Neutrophil (primary cell): ENCODE measurements around the gene TRIM72.
"Not testable (repeated sequence)": the region's sequence is repeated elsewhere in the genome, so short reads cannot be mapped to it uniquely, and the experiment has no call there.

Experiments used
- H3K27ac ChIP-seq: fragments of 200-600 bp; sonication (generic); 2 replicates; pipeline ENCODE4 v1.5.1; 2016; ENCODE audit warnings: mild to moderate bottlenecking, moderate library complexity
- H3K27me3 ChIP-seq: fragments of 200-600 bp; sonication (generic); 2 replicates; pipeline ENCODE4 v1.6.0; 2016; ENCODE audit warnings: mild to moderate bottlenecking
- H3K36me3 ChIP-seq: fragments of 200-600 bp; sonication (generic); 2 replicates; pipeline ENCODE4 v1.5.1; 2017
- H3K4me1 ChIP-seq, 2 experiments: fragments of 200-600 bp in 1 of 2; sonication (generic) in 1 of 2; 1 replicate in 1 of 2; 2 replicates in 1 of 2; pipeline versions ENCODE4 v1.5.1 to v1.6.1; 2013 to 2016; ENCODE audit warnings: low read depth in 1 of 2, low read length in 1 of 2, mild to moderate bottlenecking in 1 of 2, moderate library complexity in 1 of 2; ENCODE audit not compliant: control insufficient read depth in 1 of 2, insufficient read depth in 1 of 2
- H3K4me3 ChIP-seq, 2 experiments: fragments of 200-600 bp in 1 of 2; sonication (generic) in 1 of 2; 1 replicate in 1 of 2; 2 replicates in 1 of 2; pipeline ENCODE4 v1.5.1; 2013 to 2016; ENCODE audit warnings: low read depth in 1 of 2, low read length in 1 of 2, mild to moderate bottlenecking in 1 of 2, moderate library complexity in 1 of 2
- H3K9me3 ChIP-seq: fragments of 200-600 bp; sonication (generic); 2 replicates; pipeline ENCODE4 v1.5.1; 2016
- TF ChIP-seq, protein P1 (sequence below): fragments of 200-600 bp; sonication (generic); IDR thresholded peaks from 2 replicates; pipeline ENCODE4 v1.5.1; 2016; ENCODE audit warnings: antibody characterized with exemption

The TRIM72 gene

DNA sequence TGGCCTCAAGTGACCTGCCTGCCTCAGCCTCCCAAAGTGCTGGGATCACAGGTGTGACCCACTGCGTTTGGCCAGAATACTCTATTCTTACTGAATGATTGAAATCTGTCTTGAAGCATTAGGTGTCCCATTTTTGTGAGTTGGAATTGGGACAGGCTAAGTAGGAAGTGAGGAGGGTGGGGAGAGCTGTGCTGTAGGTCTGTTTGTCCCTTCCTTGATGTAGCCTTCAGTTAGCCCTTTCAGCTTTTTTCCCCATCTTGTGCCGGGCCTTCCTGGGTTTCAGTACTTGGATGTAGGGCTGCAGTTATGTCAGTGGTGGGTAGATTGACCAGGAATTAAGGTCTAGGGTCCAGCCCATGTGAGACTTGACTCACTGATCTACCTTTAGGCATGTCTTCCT, 20.0 kb upstream of the TRIM72 start:
- TF ChIP-seq, protein P1, sequence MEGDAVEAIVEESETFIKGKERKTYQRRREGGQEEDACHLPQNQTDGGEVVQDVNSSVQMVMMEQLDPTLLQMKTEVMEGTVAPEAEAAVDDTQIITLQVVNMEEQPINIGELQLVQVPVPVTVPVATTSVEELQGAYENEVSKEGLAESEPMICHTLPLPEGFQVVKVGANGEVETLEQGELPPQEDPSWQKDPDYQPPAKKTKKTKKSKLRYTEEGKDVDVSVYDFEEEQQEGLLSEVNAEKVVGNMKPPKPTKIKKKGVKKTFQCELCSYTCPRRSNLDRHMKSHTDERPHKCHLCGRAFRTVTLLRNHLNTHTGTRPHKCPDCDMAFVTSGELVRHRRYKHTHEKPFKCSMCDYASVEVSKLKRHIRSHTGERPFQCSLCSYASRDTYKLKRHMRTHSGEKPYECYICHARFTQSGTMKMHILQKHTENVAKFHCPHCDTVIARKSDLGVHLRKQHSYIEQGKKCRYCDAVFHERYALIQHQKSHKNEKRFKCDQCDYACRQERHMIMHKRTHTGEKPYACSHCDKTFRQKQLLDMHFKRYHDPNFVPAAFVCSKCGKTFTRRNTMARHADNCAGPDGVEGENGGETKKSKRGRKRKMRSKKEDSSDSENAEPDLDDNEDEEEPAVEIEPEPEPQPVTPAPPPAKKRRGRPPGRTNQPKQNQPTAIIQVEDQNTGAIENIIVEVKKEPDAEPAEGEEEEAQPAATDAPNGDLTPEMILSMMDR: no peak
- H3K36me3 ChIP-seq: peaks cover 92% of the 10 kb centered on the region
- H3K27ac ChIP-seq: no peak overlapping the region

DNA sequence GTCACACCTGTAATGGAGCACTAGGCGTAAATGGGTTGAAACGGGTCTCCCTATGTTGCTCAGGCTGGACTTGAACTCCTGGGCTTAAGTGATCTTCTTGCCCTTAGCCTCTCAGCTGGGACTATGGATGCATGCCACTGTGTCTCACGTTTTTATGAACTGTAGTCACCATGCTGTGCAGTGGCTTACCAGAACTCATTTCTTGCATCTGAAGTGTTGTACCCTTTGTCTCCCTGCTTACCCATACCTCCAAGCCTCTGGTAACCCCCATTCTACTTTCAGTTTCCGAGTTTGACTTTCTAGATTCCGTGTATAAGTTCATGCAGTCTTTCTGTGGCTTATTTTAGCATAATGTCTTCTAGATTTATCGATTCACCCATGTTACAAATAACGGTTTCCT, 19.0 kb upstream of the TRIM72 start:
- Histone ChIP-seq H3K27me3 (no peaks in the 10 kb centered on the region), H3K36me3 (peaks cover 92% of the 10 kb centered on the region), H3K4me3 (no peak overlapping the region), H3K27ac (peak overlapping the region; percentile 89), H3K4me1 (peaks cover 33 to 40% of the 10 kb centered on the region in 2 experiments), H3K9me3 (no peaks in the 10 kb centered on the region)
- TF ChIP-seq, protein P1: no peak

More for the DNA sequence above, 20.0 kb upstream of the TRIM72 start:
- no peaks in the 10 kb centered on the region for H3K9me3 ChIP-seq
- H3K4me1 ChIP-seq: peaks cover 25 to 29% of the 10 kb centered on the region in 2 experiments
- no peaks in the 10 kb centered on the region for H3K27me3 ChIP-seq
- H3K4me3 ChIP-seq: no peak overlapping the region

GRCh38 chr16:31195861-31196260, 18.1 kb upstream of the TRIM72 start:
- H3K27me3 ChIP-seq: not testable (repeated sequence)

GRCh38 chr16:31196324-31197088, 17.4 kb upstream of the TRIM72 start:
- Histone ChIP-seq H3K4me3 (peak overlapping the region in 1 of 2 experiments; percentile 2), H3K9me3 (no peaks in the 10 kb centered on the region), H3K4me1 (peaks cover 49 to 56% of the 10 kb centered on the region in 2 experiments), H3K27me3 (no peaks in the 10 kb centered on the region), H3K36me3 (peaks cover 92% of the 10 kb centered on the region), H3K27ac (peak overlapping the region; percentile 89)
- TF ChIP-seq, protein P1: no peak

More at GRCh38 chr16:31195861-31196260, 18.1 kb upstream of the TRIM72 start:
- H3K27ac ChIP-seq: peak overlapping the region; percentile 89
- H3K36me3 ChIP-seq: peaks cover 92% of the 10 kb centered on the region
- H3K9me3 ChIP-seq, H3K4me3 ChIP-seq: not testable (repeated sequence)
- peaks cover 42 to 49% of the 10 kb centered on the region in 2 experiments for H3K4me1 ChIP-seq

DNA sequence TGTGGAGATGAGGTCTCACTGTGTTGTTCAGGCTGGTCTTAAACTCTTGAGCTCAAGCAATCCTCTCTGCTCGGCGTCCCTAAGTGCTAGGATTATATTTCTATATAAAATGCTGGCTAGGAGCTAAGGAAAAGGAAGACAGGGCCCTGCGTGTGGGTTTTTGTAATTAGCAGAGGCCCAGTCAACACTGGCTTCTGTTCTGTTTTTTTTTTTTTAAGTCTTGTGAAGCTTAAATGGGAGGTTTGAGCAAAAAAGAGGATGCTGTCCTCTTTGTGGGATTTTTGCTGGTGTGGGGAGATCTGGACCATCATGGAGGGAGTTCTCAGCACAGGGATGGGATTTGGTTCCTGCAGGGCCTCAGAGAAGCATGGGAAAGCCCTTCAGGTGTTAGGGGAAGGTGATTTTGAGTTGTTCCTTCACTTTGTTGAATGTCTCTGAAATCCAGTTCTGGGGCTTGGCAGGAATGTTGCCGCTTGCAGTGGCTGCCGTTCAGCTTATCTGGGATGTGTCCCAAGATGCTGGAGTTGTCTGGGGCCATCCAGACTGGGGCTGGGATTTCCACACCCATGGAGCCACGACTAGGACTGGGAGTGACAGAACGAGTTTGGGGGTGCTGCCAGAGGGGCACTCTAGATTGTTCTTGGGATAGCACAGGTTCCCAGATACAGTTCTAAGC, 15.6 kb upstream of the TRIM72 start:
- peaks cover 73% of the 10 kb centered on the region for H3K36me3 ChIP-seq
- H3K4me1 ChIP-seq: peaks cover 60 to 67% of the 10 kb centered on the region in 2 experiments
- H3K27ac ChIP-seq: peak overlapping the region; percentile 89
- TF ChIP-seq, protein P1: no peak
- H3K27me3 ChIP-seq: no peaks in the 10 kb centered on the region
- H3K9me3 ChIP-seq: no peaks in the 10 kb centered on the region
- H3K4me3 ChIP-seq: no peak overlapping the region
